HEK293 (cell line): ENCODE results near the gene LAMA1.

Experiments used
- CTCF ChIA-PET: fragments of 350-600 bp; formaldehyde crosslinking; extraction: SDS; loops from one replicate; lab custom pipeline; 2021; ENCODE audit warnings: antibody characterized with exemption; lab: Yijun Ruan, JAX
- POLR2A ChIA-PET: fragments of 300-600 bp; formaldehyde crosslinking; extraction: SDS; loops from one replicate; lab custom pipeline; 2020; ENCODE audit warnings: antibody characterized with exemption, inconsistent platforms; lab: Yijun Ruan, JAX
- H3K27ac ChIP-seq: fragments of 200-500 bp; sonication (Bioruptor generic); 2 replicates; pipeline ENCODE4 v1.5.1; 2014; ENCODE audit warnings: low read depth, low read length, control low read depth, inconsistent platforms; ENCODE audit errors: extremely low read depth
- H3K36me3 ChIP-seq, 2 experiments: fragments of 200-500 bp in 1 of 2; sonication (Bioruptor generic) in 1 of 2; 1 replicate in 1 of 2; 2 replicates in 1 of 2; pipeline ENCODE4 v1.5.1; 2014 to 2017; ENCODE audit warnings: inconsistent platforms in 2 of 2, low read length in 2 of 2; ENCODE audit not compliant: control insufficient read depth in 2 of 2, insufficient read depth in 1 of 2
- H3K4me1 ChIP-seq: fragments of 200-500 bp; sonication (Bioruptor generic); 2 replicates; pipeline ENCODE4 v1.5.1; 2014; ENCODE audit warnings: mild to moderate bottlenecking, low read length, inconsistent platforms; ENCODE audit not compliant: control insufficient read depth, insufficient read depth
- H3K4me3 ChIP-seq: 2 replicates; pipeline ENCODE4 v1.5.1; 2011; ENCODE audit warnings: low read depth, mild to moderate bottlenecking, control low read depth, low read length, moderate library complexity
- H3K9me3 ChIP-seq: fragments of 200-500 bp; sonication (Bioruptor generic); 2 replicates; pipeline ENCODE4 v1.5.1; 2014; ENCODE audit warnings: low read depth, low read length, inconsistent platforms; ENCODE audit not compliant: control insufficient read depth, insufficient read depth
- GLIS1 ChIP-seq: fragments of 450-650 bp; formaldehyde crosslinking; IDR thresholded peaks from 2 replicates; pipeline ENCODE4 v1.5.1; 2016; ENCODE audit warnings: missing biosample characterization, missing genetic modification characterization
- KLF10 ChIP-seq: fragments of 450-650 bp; IDR thresholded peaks from 2 replicates; pipeline ENCODE4 v1.5.1; 2018; ENCODE audit warnings: missing biosample characterization, mild to moderate bottlenecking, missing genetic modification characterization
- SP2 ChIP-seq: fragments of 450-650 bp; formaldehyde crosslinking; IDR thresholded peaks from 2 replicates; pipeline ENCODE4 v1.5.1; 2016; ENCODE audit warnings: missing biosample characterization, missing genetic modification characterization
- YY1 ChIP-seq: fragments of 450-650 bp; formaldehyde crosslinking; IDR thresholded peaks from 2 replicates; pipeline ENCODE4 v1.5.1; 2018; ENCODE audit warnings: missing biosample characterization, missing genetic modification characterization
- ZNF112 ChIP-seq: fragments of 450-650 bp; formaldehyde crosslinking; IDR thresholded peaks from 2 replicates; pipeline ENCODE4 v1.5.0; 2017; ENCODE audit warnings: missing biosample characterization, missing genetic modification characterization
- ZNF132 ChIP-seq: fragments of 450-650 bp; formaldehyde crosslinking; IDR thresholded peaks from 2 replicates; pipeline ENCODE4 v1.5.1; 2017; ENCODE audit warnings: missing biosample characterization, missing genetic modification characterization, borderline replicate concordance
- ZNF184 ChIP-seq: fragments of 450-650 bp; IDR thresholded peaks from 2 replicates; pipeline ENCODE4 v1.5.1; 2018; ENCODE audit warnings: missing biosample characterization, mild to moderate bottlenecking, missing genetic modification characterization
- ZNF391 ChIP-seq: fragments of 450-650 bp; formaldehyde crosslinking; IDR thresholded peaks from 2 replicates; pipeline ENCODE4 v1.5.1; 2016; ENCODE audit warnings: low read depth, missing biosample characterization, missing genetic modification characterization, borderline replicate concordance
- ZNF394 ChIP-seq: fragments of 450-650 bp; formaldehyde crosslinking; IDR thresholded peaks from 2 replicates; pipeline ENCODE4 v1.5.1; 2016; ENCODE audit warnings: missing biosample characterization, missing genetic modification characterization, mild to moderate bottlenecking, moderate library complexity, borderline replicate concordance
- ZNF416 ChIP-seq: fragments of 450-650 bp; formaldehyde crosslinking; IDR thresholded peaks from 2 replicates; pipeline ENCODE4 v1.5.1; 2016; ENCODE audit warnings: missing biosample characterization, missing genetic modification characterization
- ZNF529 ChIP-seq: fragments of 450-650 bp; formaldehyde crosslinking; IDR thresholded peaks from 2 replicates; pipeline ENCODE4 v1.5.1; 2017; ENCODE audit warnings: missing genetic modification characterization, missing biosample characterization; ENCODE audit not compliant: insufficient replicate concordance
- ZNF585B ChIP-seq: fragments of 450-650 bp; formaldehyde crosslinking; IDR thresholded peaks from 2 replicates; pipeline ENCODE4 v1.5.1; 2016; ENCODE audit warnings: missing biosample characterization, missing genetic modification characterization
- ZNF629 ChIP-seq: fragments of 450-650 bp; formaldehyde crosslinking; IDR thresholded peaks from 2 replicates; pipeline ENCODE4 v1.5.1; 2017; ENCODE audit warnings: missing biosample characterization, missing genetic modification characterization
- ZNF658 ChIP-seq: fragments of 450-650 bp; formaldehyde crosslinking; IDR thresholded peaks from 2 replicates; pipeline ENCODE4; 2016; ENCODE audit warnings: missing biosample characterization, missing genetic modification characterization
- ZNF843 ChIP-seq: fragments of 450-650 bp; formaldehyde crosslinking; IDR thresholded peaks from 2 replicates; pipeline ENCODE4 v1.5.1; 2016; ENCODE audit warnings: missing biosample characterization, missing genetic modification characterization
- ZSCAN23 ChIP-seq: fragments of 450-650 bp; formaldehyde crosslinking; IDR thresholded peaks from 2 replicates; pipeline ENCODE4 v1.5.1; 2016; ENCODE audit warnings: missing biosample characterization, missing genetic modification characterization
- TF ChIP-seq, protein P1 (sequence below): sonication (generic); formaldehyde crosslinking; IDR thresholded peaks from 2 replicates; pipeline ENCODE4 v1.8.1; 2022; ENCODE audit warnings: mild to moderate bottlenecking, moderate library complexity, missing genetic modification reagents
- TF ChIP-seq, protein P2 (sequence below): IDR thresholded peaks from 2 replicates; pipeline ENCODE4 v1.6.1; 2011; ENCODE audit warnings: mild to moderate bottlenecking, low read depth, low read length, borderline replicate concordance
- TF ChIP-seq, protein P3 (sequence below): fragments of 450-650 bp; formaldehyde crosslinking; IDR thresholded peaks from 2 replicates; pipeline ENCODE4 v1.5.1; 2017; ENCODE audit warnings: missing biosample characterization, missing genetic modification characterization
- TF ChIP-seq, protein P4 (sequence below): fragments of 450-650 bp; formaldehyde crosslinking; IDR thresholded peaks from 2 replicates; pipeline ENCODE4 v1.5.1; 2016; ENCODE audit warnings: missing biosample characterization, missing genetic modification characterization
- TF ChIP-seq, protein P5 (sequence below): fragments of 450-650 bp; formaldehyde crosslinking; IDR thresholded peaks from 2 replicates; pipeline ENCODE4 v1.5.1; 2016; ENCODE audit warnings: missing biosample characterization, missing genetic modification characterization

Gene LAMA1

DNA sequence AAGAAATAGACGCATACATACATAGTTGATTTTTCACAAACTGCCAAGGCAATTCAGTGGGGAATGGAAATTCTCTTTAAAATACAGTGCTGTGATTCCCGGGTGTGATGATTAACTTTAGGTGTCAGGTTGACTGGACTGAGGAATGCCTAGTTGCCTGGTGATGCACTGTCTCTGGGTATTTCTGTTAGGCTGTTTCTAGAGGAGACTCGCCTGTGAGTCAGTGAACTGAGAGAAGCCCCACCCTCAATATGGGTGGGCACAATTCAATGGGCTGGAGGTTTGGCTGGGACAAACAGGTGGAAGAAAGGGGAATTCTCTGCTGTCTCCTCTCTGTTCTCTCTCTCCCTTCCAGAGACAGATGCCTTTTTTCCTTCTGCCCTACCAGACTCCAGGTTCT, 200.5 kb downstream of the LAMA1 start:
- ChIA-PET CTCF (interaction anchor here (0.6 to 9.1 kb wide), 5 partner anchors 73 to 377 kb away, joined by 3 to 150 read pairs (median 4); no protein-coding TSS in a partner anchor), POLR2A (no interaction called here)
- Histone ChIP-seq H3K27ac (no peak overlapping the region), H3K4me3 (no peak overlapping the region), H3K36me3 (no peaks in the 10 kb centered on the region), H3K4me1 (no peaks in the 10 kb centered on the region), H3K9me3 (no peaks in the 10 kb centered on the region)
- TF ChIP-seq, protein P1, sequence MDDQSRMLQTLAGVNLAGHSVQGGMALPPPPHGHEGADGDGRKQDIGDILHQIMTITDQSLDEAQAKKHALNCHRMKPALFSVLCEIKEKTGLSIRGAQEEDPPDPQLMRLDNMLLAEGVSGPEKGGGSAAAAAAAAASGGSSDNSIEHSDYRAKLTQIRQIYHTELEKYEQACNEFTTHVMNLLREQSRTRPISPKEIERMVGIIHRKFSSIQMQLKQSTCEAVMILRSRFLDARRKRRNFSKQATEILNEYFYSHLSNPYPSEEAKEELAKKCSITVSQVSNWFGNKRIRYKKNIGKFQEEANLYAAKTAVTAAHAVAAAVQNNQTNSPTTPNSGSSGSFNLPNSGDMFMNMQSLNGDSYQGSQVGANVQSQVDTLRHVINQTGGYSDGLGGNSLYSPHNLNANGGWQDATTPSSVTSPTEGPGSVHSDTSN, result no peak
- no peak for TF ChIP-seq ZNF394

DNA sequence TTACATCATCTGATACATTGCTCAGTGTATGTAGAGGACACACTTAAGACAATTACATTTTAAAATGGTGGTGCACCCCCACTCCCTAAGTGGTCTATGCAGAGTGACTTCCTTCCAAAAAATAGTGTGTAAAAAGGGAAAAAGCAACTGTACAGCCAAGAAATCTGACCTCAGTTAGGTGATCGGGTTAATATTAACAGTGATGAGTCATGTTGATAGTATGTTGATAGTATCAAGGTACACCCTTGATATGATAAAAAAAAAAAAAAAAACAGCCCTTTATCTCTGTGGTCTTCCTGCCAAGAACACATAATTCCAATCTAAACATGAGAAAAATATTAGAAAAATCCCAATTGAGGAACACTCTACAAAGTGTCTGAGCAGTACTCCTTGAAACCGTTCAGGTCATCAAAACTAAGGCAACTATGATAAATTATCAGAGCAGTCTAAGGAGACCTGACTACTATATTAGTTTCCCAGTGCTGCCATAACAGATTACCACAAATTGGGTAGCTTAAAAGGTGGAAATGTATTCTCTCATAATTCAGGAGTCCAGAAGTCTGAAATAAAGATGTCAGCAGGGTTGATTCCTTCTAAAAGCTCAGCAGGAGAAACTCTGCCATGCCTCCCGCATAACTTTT, 216.2 kb downstream of the LAMA1 start:
- ChIA-PET CTCF (interaction anchor here (0.6 kb wide), 1 partner anchor 276 kb away, joined by 3 read pairs; no protein-coding TSS in a partner anchor), POLR2A (no interaction called here)
- Histone ChIP-seq H3K9me3 (no peaks in the 10 kb centered on the region), H3K36me3 (no peaks in the 10 kb centered on the region), H3K27ac (no peak overlapping the region), H3K4me3 (no peak overlapping the region), H3K4me1 (no peaks in the 10 kb centered on the region)
- TF ChIP-seq, protein P2, sequence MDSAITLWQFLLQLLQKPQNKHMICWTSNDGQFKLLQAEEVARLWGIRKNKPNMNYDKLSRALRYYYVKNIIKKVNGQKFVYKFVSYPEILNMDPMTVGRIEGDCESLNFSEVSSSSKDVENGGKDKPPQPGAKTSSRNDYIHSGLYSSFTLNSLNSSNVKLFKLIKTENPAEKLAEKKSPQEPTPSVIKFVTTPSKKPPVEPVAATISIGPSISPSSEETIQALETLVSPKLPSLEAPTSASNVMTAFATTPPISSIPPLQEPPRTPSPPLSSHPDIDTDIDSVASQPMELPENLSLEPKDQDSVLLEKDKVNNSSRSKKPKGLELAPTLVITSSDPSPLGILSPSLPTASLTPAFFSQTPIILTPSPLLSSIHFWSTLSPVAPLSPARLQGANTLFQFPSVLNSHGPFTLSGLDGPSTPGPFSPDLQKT, result no peak
- no peak for TF ChIP-seq ZNF184 (tag by site-specific recombination)
- TF ChIP-seq ZSCAN23 (tag by site-specific recombination), result no peak
- TF ChIP-seq ZNF658 (tag by site-specific recombination), result no peak
- no peak for TF ChIP-seq ZNF112
- TF ChIP-seq, protein P3, sequence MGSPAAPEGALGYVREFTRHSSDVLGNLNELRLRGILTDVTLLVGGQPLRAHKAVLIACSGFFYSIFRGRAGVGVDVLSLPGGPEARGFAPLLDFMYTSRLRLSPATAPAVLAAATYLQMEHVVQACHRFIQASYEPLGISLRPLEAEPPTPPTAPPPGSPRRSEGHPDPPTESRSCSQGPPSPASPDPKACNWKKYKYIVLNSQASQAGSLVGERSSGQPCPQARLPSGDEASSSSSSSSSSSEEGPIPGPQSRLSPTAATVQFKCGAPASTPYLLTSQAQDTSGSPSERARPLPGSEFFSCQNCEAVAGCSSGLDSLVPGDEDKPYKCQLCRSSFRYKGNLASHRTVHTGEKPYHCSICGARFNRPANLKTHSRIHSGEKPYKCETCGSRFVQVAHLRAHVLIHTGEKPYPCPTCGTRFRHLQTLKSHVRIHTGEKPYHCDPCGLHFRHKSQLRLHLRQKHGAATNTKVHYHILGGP (tag by site-specific recombination), result no peak
- no peak for TF ChIP-seq ZNF391
- TF ChIP-seq KLF10, result no peak
- TF ChIP-seq ZNF629 (tag by site-specific recombination), result no peak
- no peak for TF ChIP-seq YY1 (tag by site-specific recombination)

DNA sequence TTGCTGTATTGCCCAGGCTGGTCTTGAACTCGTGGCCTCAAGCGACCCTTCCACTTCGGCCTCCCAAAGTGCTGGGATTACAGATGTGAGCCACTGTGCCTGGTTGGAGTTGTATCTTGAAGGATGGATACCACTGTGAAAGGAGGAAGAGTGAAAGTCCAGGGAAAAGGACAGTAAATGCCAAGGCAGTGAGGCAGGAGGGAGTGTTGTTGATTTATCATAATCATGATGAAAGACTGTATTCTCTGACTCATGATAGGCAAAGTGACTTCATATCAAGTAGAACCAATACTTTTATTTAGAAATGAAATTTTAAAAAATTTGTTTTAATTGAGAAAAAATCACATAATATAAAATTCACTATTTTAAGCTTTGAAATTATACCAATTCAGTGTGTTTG, 225.8 kb downstream of the LAMA1 start:
- H3K4me3 ChIP-seq, result no peak overlapping the region
- no peak for TF ChIP-seq ZNF529 (tag by site-specific recombination)
- no peak for TF ChIP-seq ZNF416
- no peak for TF ChIP-seq ZNF843 (tag by site-specific recombination)
- no peak for TF ChIP-seq ZNF132 (tag by site-specific recombination)
- TF ChIP-seq, protein P4, sequence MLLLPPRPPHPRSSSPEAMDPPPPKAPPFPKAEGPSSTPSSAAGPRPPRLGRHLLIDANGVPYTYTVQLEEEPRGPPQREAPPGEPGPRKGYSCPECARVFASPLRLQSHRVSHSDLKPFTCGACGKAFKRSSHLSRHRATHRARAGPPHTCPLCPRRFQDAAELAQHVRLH, result no peak
- TF ChIP-seq ZNF585B (tag by site-specific recombination), result no peak
- TF ChIP-seq, protein P5, sequence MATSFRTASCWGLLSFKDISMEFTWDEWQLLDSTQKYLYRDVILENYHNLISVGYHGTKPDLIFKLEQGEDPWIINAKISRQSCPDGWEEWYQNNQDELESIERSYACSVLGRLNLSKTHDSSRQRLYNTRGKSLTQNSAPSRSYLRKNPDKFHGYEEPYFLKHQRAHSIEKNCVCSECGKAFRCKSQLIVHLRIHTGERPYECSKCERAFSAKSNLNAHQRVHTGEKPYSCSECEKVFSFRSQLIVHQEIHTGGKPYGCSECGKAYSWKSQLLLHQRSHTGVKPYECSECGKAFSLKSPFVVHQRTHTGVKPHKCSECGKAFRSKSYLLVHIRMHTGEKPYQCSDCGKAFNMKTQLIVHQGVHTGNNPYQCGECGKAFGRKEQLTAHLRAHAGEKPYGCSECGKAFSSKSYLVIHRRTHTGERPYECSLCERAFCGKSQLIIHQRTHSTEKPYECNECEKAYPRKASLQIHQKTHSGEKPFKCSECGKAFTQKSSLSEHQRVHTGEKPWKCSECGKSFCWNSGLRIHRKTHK (tag by site-specific recombination), result no peak
- TF ChIP-seq GLIS1 (tag by site-specific recombination), result no peak
- no peak for TF ChIP-seq SP2 (tag by site-specific recombination)
- ChIA-PET CTCF (interaction anchor here (1.0 to 1.2 kb wide), 2 partner anchors 146 to 349 kb away, joined by 3 read pairs; no protein-coding TSS in a partner anchor), POLR2A (no interaction called here)
- H3K4me1 ChIP-seq, result no peaks in the 10 kb centered on the region
- no peak overlapping the region for H3K27ac ChIP-seq
- H3K36me3 ChIP-seq, result peaks cover 0 to 5% of the 10 kb centered on the region in 2 experiments; a peak in 1 of 3 replicates
- no peaks in the 10 kb centered on the region for H3K9me3 ChIP-seq
